Measurements from ENCODE around the gene CCDC190. TPM values are rescaled to one million over a fixed set of nuclear protein-coding genes. Genes with fewer than 3 reads are reported as not detected.
"Not testable (repeated sequence)": the region's sequence is repeated elsewhere in the genome, so short reads cannot be mapped to it uniquely, and the experiment has no call there.

CCDC190 gene
- total and polyA plus RNA-seq, 2 experiments from 2014 or later, result not detected

- DNase-seq (ENCODE audit: low read depth in 1 of 2, low spot score in 1 of 2); H3K9me3 ChIP-seq (ENCODE audit: low read depth); H3K4me3 ChIP-seq; H3K27ac ChIP-seq; H3K27me3 ChIP-seq; H3K4me1 ChIP-seq (ENCODE audit: low read depth): not testable (repeated sequence)
- H3K36me3 ChIP-seq, result peaks cover 14% of the 10 kb centered on the region
These were observed 53.5 kb downstream of the CCDC190 start for GRCh38 chr1:162807503-162807902.

Other genes with a start within 250 kb of the CCDC190 start
- gene DDR2, start 228.7 kb downstream of the CCDC190 start, total RNA-seq, result 1.4 and 1.6 TPM in 2 replicates
- gene DDR2, start 228.7 kb downstream of the CCDC190 start, polyA plus RNA-seq, result 0.21 and 1.3 TPM in 2 replicates
- 12.7 and 23.6 TPM in 2 replicates for gene HSD17B7, start 70.5 kb downstream of the CCDC190 start, total RNA-seq
- gene HSD17B7, start 70.5 kb downstream of the CCDC190 start, polyA plus RNA-seq, result 32.1 and 48.7 TPM in 2 replicates
- 25.9 and 64.5 TPM in 2 replicates for gene RGS4, start 208.2 kb upstream of the CCDC190 start, total RNA-seq
- gene RGS4, start 208.2 kb upstream of the CCDC190 start, polyA plus RNA-seq, result 10.0 and 16.1 TPM in 2 replicates

Data from cardiac muscle cell (in vitro differentiated cells and primary cell).